ENCODE measurements around the gene DUSP22. TPM values are rescaled to one million over a fixed set of nuclear protein-coding genes. Genes with fewer than 3 reads are reported as not detected.

Gene DUSP22
- total RNA-seq, 4 donors from 2014 or later = 53.2 to 89.8 (median 73.7) TPM

DNA sequence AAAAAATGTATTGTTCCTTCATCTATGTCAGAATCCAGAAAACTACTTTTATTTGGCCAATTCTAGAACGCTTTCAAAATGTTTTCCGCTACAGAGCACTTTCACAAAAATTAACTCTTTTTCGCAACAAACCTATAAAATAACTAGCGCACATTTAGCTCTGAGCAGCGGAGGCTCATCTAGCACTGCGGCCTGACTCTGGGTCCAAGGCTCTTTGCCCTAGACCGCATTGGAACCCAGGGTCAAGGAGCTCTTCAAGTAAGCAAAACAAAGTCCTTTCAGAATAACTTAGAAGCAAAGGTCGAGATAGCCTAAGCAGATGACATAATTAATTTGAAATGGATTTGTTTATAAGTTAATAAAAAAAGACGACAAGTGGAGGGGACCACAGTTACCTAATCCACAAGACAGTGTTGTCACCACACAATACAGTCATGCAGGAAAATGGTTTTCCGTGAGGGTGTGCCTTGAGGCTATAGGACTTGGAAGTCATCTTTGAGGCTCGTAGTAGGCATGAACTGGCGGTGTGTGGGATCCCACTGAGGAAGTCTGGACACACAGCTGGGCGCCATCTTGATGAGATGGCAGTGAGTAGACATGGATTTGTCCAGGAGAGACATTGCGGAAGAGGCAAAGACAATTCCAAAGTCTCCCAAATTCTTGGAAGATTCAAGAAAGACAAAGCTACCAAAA is 70.1 kb downstream of the DUSP22 start:
- DNase-seq (ENCODE audit: low spot score in 2 of 2) = no peak
- no peak for TF ChIP-seq EP300 (IDR thresholded peaks at IDR 0.05)
- no peak for TF ChIP-seq POLR2A (IDR thresholded peaks at IDR 0.05)
- TF ChIP-seq CTCF (IDR thresholded peaks at IDR 0.05) = no peak
- 77 to 78% methylated on average over 14 of the region's 14 CpGs for WGBS, 2 donors
- Histone ChIP-seq H3K27me3 (no peaks in the 10 kb centered on the region), H3K4me3 (no peak overlapping the region), H3K9me3 (peaks cover 0 to 31% (median 2%) of the 10 kb centered on the region in 4 donors), H3K4me1 (peaks cover 0 to 7% (median 0%) of the 10 kb centered on the region in 4 donors), H3K36me3 (no peaks in the 10 kb centered on the region), H3K27ac (no peak overlapping the region)

GRCh38 chr6:362924-363249 is 70.6 kb downstream of the DUSP22 start:
- Histone ChIP-seq H3K27me3 (no peaks in the 10 kb centered on the region), H3K36me3 (no peaks in the 10 kb centered on the region), H3K9me3 (peaks cover 0 to 31% (median 2%) of the 10 kb centered on the region in 4 donors), H3K4me1 (peaks cover 0 to 7% (median 0%) of the 10 kb centered on the region in 4 donors), H3K4me3 (no peak overlapping the region), H3K27ac (no peak overlapping the region)
- TF ChIP-seq EP300 (IDR thresholded peaks at IDR 0.05) = no peak
- no peak for DNase-seq (ENCODE audit: low spot score in 2 of 2)
- WGBS, 2 donors = 75 to 79% methylated on average over 5 of the region's 5 CpGs

- no peak for DNase-seq (ENCODE audit: low spot score in 2 of 2)
- TF ChIP-seq EP300 (IDR thresholded peaks at IDR 0.05) (no peak), POLR2A (IDR thresholded peaks at IDR 0.05) (no peak), CTCF (IDR thresholded peaks at IDR 0.05) (no peak)
- Histone ChIP-seq H3K27ac (no peak overlapping the region), H3K36me3 (no peaks in the 10 kb centered on the region), H3K4me3 (no peak overlapping the region), H3K9me3 (peaks cover 0 to 31% (median 2%) of the 10 kb centered on the region in 4 donors), H3K27me3 (no peaks in the 10 kb centered on the region), H3K4me1 (peaks cover 0 to 7% (median 0%) of the 10 kb centered on the region in 4 donors)
- WGBS, 2 donors = 89 to 90% methylated on average over 12 of the region's 12 CpGs
Observed at GRCh38 chr6:363291-363690, 71.0 kb downstream of the DUSP22 start.

DNA sequence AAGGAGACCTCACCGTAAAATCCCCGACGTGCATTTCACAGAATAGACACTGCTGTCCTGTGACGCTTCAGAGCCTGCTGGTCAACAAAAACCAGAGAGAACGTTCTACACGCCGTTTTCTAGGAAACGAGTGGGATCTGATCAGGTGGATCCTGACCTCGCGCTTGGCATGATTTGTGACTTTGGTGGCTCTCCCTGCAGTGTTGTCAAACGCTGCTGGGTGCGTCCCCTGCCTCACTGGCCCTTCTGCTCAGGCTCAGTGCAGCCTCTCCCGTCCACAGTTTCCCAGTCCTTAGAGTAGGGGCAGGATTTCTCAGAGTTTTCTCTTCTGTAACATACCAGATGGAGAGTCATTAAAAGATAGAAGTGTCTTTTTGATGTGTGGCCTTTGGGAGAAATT is 71.6 kb downstream of the DUSP22 start:
- H3K4me3 ChIP-seq = no peak overlapping the region
- no peak for TF ChIP-seq POLR2A (IDR thresholded peaks at IDR 0.05)
- no peak for TF ChIP-seq CTCF (IDR thresholded peaks at IDR 0.05)
- TF ChIP-seq EP300 (IDR thresholded peaks at IDR 0.05) = no peak
- H3K9me3 ChIP-seq = peaks cover 0 to 31% (median 2%) of the 10 kb centered on the region in 4 donors
- WGBS, 2 donors = 91% methylated on average over 13 of the region's 13 CpGs
- H3K4me1 ChIP-seq = peaks cover 0 to 7% (median 0%) of the 10 kb centered on the region in 4 donors
- H3K27ac ChIP-seq = no peak overlapping the region
- H3K27me3 ChIP-seq = no peaks in the 10 kb centered on the region
- DNase-seq (ENCODE audit: low spot score in 2 of 2) = no peak
- H3K36me3 ChIP-seq = no peaks in the 10 kb centered on the region

DNA sequence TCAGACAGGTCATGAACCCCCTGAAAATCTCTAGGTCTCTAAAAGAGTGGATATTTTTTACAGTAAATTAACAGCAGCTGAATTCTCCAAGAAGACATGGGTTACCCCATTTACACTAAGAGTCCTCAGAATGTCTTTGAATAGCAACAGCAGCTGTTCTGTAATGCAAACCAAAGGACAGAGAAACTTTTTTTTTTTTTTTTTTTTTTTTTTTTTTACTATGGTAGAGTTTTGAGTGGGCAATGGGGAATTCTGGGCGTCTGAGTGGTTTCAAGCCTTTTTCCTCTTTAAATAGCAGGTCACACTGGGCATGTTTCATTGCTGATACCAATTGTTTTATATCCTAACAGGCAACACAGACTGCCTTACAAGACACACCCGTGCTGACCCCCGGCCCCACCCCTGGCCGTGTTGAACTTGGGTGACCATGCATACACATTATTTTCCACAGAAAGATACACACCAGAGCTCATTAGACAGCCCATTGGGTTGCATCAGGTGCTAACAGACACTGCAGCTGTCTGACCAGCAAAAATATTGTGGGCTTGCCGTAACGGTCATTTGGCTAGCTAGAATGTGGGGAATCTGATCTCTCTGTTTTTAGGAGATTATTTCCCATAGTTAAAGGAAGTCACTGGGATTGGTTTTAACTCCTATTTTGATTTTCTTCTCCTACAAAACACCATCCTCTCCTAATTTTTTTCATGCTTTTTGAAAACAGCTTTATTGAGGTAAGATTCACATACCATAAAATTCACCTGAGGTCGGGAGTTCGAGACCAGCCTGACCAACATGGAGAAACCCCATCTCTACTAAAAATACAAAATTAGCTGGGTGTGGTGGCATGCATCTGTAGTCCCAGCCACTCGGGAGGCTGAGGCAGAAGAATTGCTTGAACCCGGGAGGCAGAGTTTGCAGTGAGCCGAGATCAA is 72.6 kb downstream of the DUSP22 start:
- 66 to 70% methylated on average over 11 of the region's 11 CpGs for WGBS, 2 donors
- TF ChIP-seq EP300 (IDR thresholded peaks at IDR 0.05) (no peak), CTCF (IDR thresholded peaks at IDR 0.05) (no peak), POLR2A (IDR thresholded peaks at IDR 0.05) (no peak)
- DNase-seq (ENCODE audit: low spot score in 2 of 2) = no peak

More for the DNA sequence above, 72.6 kb downstream of the DUSP22 start:
- H3K4me3 ChIP-seq = no peak overlapping the region
- H3K9me3 ChIP-seq = peaks cover 0 to 31% (median 2%) of the 10 kb centered on the region in 4 donors
- H3K27me3 ChIP-seq = peaks cover 0 to 6% of the 10 kb centered on the region in 2 donors
- H3K4me1 ChIP-seq = peaks cover 0 to 7% (median 0%) of the 10 kb centered on the region in 4 donors
- H3K27ac ChIP-seq = no peak overlapping the region
- H3K36me3 ChIP-seq = no peaks in the 10 kb centered on the region

Data from tibial nerve (tissue), 4 donors.